Measurements from ENCODE around the gene WIZ. TPM values are rescaled to one million over a fixed set of nuclear protein-coding genes. Genes with fewer than 3 reads are reported as not detected.
"Not testable (repeated sequence)": the region's sequence is repeated elsewhere in the genome, so short reads cannot be mapped to it uniquely, and the experiment has no call there.

Gene WIZ
- total RNA-seq, 2 experiments from 2014 or later = 21.2 to 22.6 TPM

DNA sequence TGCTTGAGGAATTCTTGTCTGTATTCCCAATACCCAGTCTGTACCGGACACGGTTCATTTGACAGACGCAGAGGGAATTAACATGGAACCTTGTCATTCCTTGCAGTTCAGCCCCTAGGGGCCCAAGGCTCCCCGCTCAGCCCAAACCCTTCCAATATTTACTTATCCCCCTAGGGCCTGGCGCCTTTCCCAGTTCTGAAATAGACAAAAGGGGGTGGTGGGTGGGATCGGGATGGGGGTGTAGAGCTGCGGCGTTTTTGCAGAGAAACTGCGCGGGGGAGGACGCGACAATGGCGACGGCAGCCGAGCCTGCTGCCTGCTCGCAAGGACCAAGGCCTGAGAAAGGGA is 31.6 kb downstream of the WIZ start:
- H3K27ac Mint-ChIP-seq = peak overlapping the region; percentile 98
- no peak for ATAC-seq
- intact Hi-C loops (cut with DNase I, micrococcal nuclease) = loop anchor here in 1 of 2 experiments (2.0 to 5.0 kb wide), 2 partner anchors 49 to 86 kb away; partner anchors contain the start of gene BRD4

DNA sequence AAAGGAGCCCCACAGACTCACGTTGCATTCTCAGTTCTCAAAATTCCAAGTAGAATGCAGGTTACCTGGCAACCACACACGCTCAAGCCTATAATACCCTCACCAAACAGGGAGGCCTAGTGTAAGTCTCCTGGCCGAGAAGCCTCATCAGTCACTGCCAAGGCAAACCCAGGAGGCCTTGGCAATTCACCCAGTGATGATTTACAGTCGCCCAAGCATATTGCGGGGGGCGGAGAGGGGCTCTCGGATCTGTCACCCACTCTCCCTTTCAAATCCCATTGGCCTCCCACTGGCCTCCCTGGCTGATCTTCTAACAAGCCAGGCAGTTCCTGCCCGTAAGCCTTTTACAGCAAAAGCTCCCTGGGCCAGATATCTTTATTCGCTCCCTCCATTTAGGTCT is 32.1 kb downstream of the WIZ start:
- ATAC-seq (no peak), DNase-seq (no peak)
- Mint-ChIP-seq H3K27ac (peak overlapping the region; percentile 98), H3K27me3 (no peaks in the 10 kb centered on the region), H3K4me1 (peaks cover 47% of the 10 kb centered on the region), H3K36me3 (ENCODE audit: low read depth) (peaks cover 24% of the 10 kb centered on the region), H3K9me3 (ENCODE audit: low read depth) (no peaks in the 10 kb centered on the region), H3K4me3 (peak overlapping the region; percentile 98)
- ChIA-PET POLR2A (interaction anchor here (1.0 to 3.0 kb wide), 4 partner anchors 12 to 138 kb away, joined by 3 to 33 read pairs (median 16); partner anchors contain the start of gene AKAP8), CTCF (interaction anchor here (1.0 to 5.1 kb wide), 5 partner anchors 17 to 240 kb away, joined by 3 to 72 read pairs (median 10); no protein-coding TSS in a partner anchor)
- intact Hi-C loops (cut with DNase I, micrococcal nuclease) = loop anchor here in 1 of 2 experiments (2.0 to 5.0 kb wide), 2 partner anchors 49 to 85 kb away; partner anchors contain the start of gene BRD4

More for the DNA sequence above, 31.6 kb downstream of the WIZ start:
- ChIA-PET POLR2A (interaction anchor here (0.6 to 3.0 kb wide), 10 partner anchors 11 to 280 kb away, joined by 3 to 33 read pairs (median 4); partner anchors contain the start of gene AKAP8), CTCF (interaction anchor here (1.0 to 5.1 kb wide), 14 partner anchors 9 to 329 kb away, joined by 3 to 72 read pairs (median 10); partner anchors contain the start of gene AKAP8)
- DNase-seq = no peak
- no peaks in the 10 kb centered on the region for H3K9me3 Mint-ChIP-seq (ENCODE audit: low read depth)
- H3K27me3 Mint-ChIP-seq = no peaks in the 10 kb centered on the region
- peaks cover 42% of the 10 kb centered on the region for H3K4me1 Mint-ChIP-seq
- peak overlapping the region; percentile 98 for H3K4me3 Mint-ChIP-seq
- H3K36me3 Mint-ChIP-seq (ENCODE audit: low read depth) = peaks cover 29% of the 10 kb centered on the region

DNA sequence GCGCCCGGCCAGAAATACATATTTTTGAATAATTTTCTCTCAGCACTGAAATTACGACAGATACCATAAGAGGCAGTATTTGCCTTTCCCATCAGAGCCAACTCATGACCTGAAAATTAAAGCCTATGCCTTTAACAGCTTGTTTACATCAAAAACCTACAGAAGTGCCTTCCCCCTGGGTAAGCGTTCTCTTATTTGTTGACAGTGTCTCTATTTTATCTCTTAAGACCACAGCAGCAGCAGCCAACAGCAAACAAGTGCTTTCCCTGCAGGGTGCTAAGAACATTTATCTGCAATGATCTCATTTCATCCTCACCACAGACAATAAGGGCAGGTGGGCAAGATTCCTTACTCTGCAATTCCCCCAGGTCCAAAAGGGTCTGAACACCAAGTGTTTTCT is 36.9 kb downstream of the WIZ start:
- H3K4me3 Mint-ChIP-seq = no peak overlapping the region
- CTCF ChIA-PET = interaction anchor here (1.4 kb wide), 1 partner anchor 143 kb away, joined by 5 read pairs; no protein-coding TSS in a partner anchor
- DNase-seq = no peak
- peaks cover 22% of the 10 kb centered on the region for H3K36me3 Mint-ChIP-seq (ENCODE audit: low read depth)
- peak overlapping the region; percentile 5 for H3K27ac Mint-ChIP-seq
- peaks cover 40% of the 10 kb centered on the region for H3K4me1 Mint-ChIP-seq
- no peaks in the 10 kb centered on the region for H3K9me3 Mint-ChIP-seq (ENCODE audit: low read depth)
- H3K27me3 Mint-ChIP-seq = no peaks in the 10 kb centered on the region
- intact Hi-C loops (cut with DNase I, micrococcal nuclease) = no loop called here
- POLR2A ChIA-PET = no interaction called here
- no peak for ATAC-seq

DNA sequence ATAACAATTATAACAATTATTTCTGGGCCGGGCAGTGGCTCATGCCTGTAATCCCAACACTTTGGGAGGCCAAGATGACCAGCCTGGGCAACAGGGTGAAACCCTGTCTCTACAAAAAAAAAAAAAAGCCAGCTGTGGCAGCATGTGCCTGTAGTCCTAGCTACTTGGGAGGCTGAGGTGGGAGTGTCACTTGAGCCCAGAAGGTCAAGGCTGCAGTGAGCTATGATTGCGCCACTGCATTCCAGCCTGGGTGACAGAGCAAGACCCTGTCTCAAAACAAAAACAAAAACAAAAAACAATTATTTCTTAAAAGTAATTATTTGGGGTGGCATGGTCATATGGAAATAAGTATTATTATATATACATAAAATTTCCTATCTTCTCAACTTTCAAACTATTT is 38.4 kb downstream of the WIZ start:
- ATAC-seq; H3K27me3 Mint-ChIP-seq; DNase-seq; H3K9me3 Mint-ChIP-seq (ENCODE audit: low read depth); intact Hi-C loops (cut with DNase I, micrococcal nuclease); H3K4me3 Mint-ChIP-seq: not testable (repeated sequence)
- CTCF ChIA-PET = interaction anchor here (0.6 to 1.4 kb wide), 4 partner anchors 148 to 643 kb away, joined by 3 to 5 read pairs (median 4); no protein-coding TSS in a partner anchor
- Mint-ChIP-seq H3K27ac (peak overlapping the region; percentile 37), H3K4me1 (peaks cover 31% of the 10 kb centered on the region), H3K36me3 (ENCODE audit: low read depth) (peaks cover 18% of the 10 kb centered on the region)
- POLR2A ChIA-PET = interaction anchor here (0.7 kb wide), 1 partner anchor 14 kb away, joined by 4 read pairs; no protein-coding TSS in a partner anchor

DNA sequence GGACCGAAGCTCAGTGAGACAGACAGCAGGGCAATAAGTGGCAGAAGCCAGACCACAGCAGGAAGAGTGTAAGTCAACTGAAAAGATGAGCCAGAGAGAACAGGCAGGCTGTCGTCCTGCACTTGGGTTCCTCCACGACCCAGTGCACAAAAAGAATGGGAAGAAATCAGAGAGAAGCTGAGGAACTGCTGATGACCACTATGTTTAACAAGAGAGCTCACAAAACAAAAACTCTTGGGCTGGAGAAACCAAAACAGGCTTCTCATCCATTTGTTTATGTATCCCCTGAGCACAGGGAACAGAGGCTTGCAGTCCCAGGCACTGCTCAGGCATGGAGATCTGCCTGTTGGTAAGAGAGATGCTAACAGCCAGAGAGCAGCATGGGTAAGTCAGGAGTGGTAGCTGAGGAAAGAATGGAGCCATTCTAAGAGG is 45.0 kb downstream of the WIZ start:
- peaks cover 21% of the 10 kb centered on the region for H3K36me3 Mint-ChIP-seq (ENCODE audit: low read depth)

DNA sequence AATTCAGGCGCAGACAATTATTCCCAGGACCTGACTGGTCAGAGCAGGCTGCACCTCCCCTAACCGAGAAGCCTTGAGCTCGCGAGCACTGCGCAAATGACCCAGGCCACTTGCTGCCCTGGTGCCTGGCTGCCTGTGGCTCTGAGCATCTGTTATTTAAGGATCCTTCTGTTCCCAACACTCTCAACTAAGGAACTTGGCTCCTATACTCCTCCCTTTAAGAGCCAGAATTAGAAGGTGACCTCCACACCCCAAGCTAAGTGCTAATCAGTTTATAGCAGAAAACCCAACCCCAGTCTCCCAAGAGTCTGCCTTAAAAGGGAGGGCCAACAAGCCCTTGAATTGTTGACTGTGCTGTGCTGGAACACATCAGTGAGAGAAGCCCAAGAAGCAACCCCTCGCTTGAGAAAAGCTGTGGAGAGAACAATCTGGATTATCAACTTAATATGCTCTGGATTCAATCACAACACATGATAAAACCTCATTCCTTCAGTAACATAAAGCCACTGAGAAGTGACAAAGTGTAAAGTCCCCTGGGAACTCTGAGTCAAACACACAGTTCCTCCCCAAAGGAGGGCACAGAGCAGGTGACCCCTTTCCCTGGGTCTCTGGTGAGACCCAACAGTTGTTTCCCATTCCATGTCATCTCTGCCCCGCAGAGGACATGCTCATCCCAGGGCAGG is 45.5 kb downstream of the WIZ start:
- ChIA-PET CTCF (interaction anchor here (1.0 to 1.8 kb wide), 2 partner anchors 10 to 15 kb away, joined by 3 to 5 read pairs; partner anchors contain the start of gene AKAP8L), POLR2A (no interaction called here)
- Mint-ChIP-seq H3K4me3 (no peak overlapping the region), H3K9me3 (ENCODE audit: low read depth) (no peaks in the 10 kb centered on the region), H3K36me3 (ENCODE audit: low read depth) (peaks cover 21% of the 10 kb centered on the region), H3K27me3 (no peaks in the 10 kb centered on the region), H3K27ac (peak overlapping the region; percentile 30), H3K4me1 (peaks cover 22% of the 10 kb centered on the region)
- DNase-seq (no peak), ATAC-seq (no peak)
- intact Hi-C loops (cut with DNase I, micrococcal nuclease) = no loop called here

More for the DNA sequence above, 45.0 kb downstream of the WIZ start:
- H3K27me3 Mint-ChIP-seq = no peaks in the 10 kb centered on the region
- no peak overlapping the region for H3K4me3 Mint-ChIP-seq
- intact Hi-C loops (cut with DNase I, micrococcal nuclease) = no loop called here
- no peaks in the 10 kb centered on the region for H3K9me3 Mint-ChIP-seq (ENCODE audit: low read depth)
- H3K27ac Mint-ChIP-seq = peak overlapping the region; percentile 30
- ChIA-PET CTCF (interaction anchor here (0.9 to 1.8 kb wide), 3 partner anchors 10 to 14 kb away, joined by 3 to 5 read pairs (median 3); partner anchors contain the start of gene AKAP8L), POLR2A (no interaction called here)
- no peak for DNase-seq
- H3K4me1 Mint-ChIP-seq = peaks cover 22% of the 10 kb centered on the region
- ATAC-seq = no peak

DNA sequence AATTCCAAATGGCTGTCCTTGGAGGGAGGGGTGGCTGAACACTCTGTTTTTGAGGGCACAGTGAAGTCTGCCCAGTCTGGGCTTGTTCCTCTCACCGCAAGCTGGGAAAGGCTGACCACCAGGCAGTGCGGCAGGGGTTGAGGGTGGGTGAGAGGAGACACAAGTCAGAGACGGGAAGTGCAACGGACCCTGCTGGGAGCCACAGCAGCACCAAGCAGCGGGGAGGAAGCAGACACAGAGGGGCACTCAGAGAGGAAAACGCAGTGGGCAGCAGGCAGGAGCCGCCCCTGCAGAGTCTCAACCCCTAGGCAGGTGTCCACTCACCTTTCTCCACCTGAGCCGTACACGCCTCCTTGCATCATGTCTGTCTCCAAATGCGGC is 46.6 kb downstream of the WIZ start:
- ATAC-seq (no peak), DNase-seq (no peak)
- intact Hi-C loops (cut with DNase I, micrococcal nuclease) = no loop called here
- Mint-ChIP-seq H3K27ac (no peak overlapping the region), H3K4me3 (no peak overlapping the region), H3K36me3 (ENCODE audit: low read depth) (peaks cover 24% of the 10 kb centered on the region), H3K9me3 (ENCODE audit: low read depth) (no peaks in the 10 kb centered on the region), H3K27me3 (no peaks in the 10 kb centered on the region), H3K4me1 (peaks cover 22% of the 10 kb centered on the region)
- CTCF ChIA-PET = no interaction called here
- POLR2A ChIA-PET = interaction anchor here (1.4 kb wide), 1 partner anchor 16 kb away, joined by 3 read pairs; the partner anchor contains the start of gene AKAP8L

DNA sequence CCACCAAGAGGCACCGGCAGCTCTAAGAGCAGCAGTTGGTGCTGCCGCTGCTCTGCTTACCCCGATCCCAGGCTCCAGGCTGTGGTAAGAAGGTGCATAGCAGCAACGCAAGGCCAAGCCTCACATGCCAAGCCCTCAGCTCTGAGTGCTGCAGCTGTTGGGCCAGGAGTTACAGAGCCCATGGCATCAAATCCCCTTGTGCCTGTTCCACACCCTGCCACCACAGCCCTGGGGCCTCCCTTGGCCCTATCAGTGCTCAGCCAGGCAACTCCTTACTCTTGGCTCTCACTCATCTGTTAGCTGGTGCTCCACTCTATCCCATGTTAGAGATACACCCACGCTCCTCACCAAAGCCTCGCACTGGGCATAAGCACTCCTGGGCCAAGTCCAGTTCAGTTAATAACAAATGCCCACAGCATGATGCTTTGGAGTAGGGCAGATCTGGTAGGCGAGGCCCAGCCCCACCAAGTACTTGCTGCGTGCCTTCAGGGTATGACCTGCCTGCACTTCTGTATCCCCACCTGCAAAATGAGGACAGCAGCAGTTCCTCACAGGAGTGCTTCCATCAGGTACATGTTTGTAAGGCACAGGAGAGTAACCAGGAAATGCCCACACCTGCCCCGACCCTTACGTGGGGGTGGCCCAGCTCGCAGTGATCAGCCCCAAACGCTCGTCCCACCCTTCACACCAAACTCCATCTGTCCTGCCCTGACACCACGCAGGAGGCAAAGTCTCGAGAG is 47.2 kb downstream of the WIZ start:
- no peaks in the 10 kb centered on the region for H3K27me3 Mint-ChIP-seq
- no peaks in the 10 kb centered on the region for H3K9me3 Mint-ChIP-seq (ENCODE audit: low read depth)
- no peak overlapping the region for H3K4me3 Mint-ChIP-seq
- DNase-seq = no peak
- intact Hi-C loops (cut with DNase I, micrococcal nuclease) = no loop called here
- POLR2A ChIA-PET = interaction anchor here (1.4 kb wide), 1 partner anchor 16 kb away, joined by 3 read pairs; the partner anchor contains the start of gene AKAP8L
- H3K4me1 Mint-ChIP-seq = peaks cover 17% of the 10 kb centered on the region
- no peak overlapping the region for H3K27ac Mint-ChIP-seq
- CTCF ChIA-PET = interaction anchor here (0.6 kb wide), 1 partner anchor 23 kb away, joined by 3 read pairs; the partner anchor contains the start of gene AKAP8
- no peak for ATAC-seq
- peaks cover 27% of the 10 kb centered on the region for H3K36me3 Mint-ChIP-seq (ENCODE audit: low read depth)

DNA sequence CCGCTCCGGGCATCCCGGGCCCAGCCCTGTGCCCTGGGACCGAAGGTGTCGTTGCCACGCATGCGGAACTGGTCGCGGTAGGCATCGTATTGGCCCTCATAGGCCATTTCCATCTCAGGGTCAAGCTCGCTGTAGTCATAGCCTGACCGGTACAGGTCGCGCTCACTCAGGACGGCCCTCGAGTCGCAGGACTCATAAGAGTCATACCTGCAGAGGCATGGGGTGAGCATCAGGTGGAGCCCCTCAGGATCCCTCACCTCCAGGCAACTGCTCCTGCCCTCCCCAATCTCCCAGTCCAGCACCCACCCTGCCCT is 48.4 kb downstream of the WIZ start:
- H3K27me3 Mint-ChIP-seq = no peaks in the 10 kb centered on the region
- intact Hi-C loops (cut with DNase I, micrococcal nuclease) = no loop called here
- ChIA-PET CTCF (interaction anchor here (0.5 kb wide), 1 partner anchor 626 kb away, joined by 4 read pairs; no protein-coding TSS in a partner anchor), POLR2A (no interaction called here)
- ATAC-seq (no peak), DNase-seq (no peak)
- no peak overlapping the region for H3K27ac Mint-ChIP-seq
- H3K4me3 Mint-ChIP-seq = no peak overlapping the region
- H3K36me3 Mint-ChIP-seq (ENCODE audit: low read depth) = peaks cover 38% of the 10 kb centered on the region
- H3K9me3 Mint-ChIP-seq (ENCODE audit: low read depth) = no peaks in the 10 kb centered on the region
- peaks cover 17% of the 10 kb centered on the region for H3K4me1 Mint-ChIP-seq

DNA sequence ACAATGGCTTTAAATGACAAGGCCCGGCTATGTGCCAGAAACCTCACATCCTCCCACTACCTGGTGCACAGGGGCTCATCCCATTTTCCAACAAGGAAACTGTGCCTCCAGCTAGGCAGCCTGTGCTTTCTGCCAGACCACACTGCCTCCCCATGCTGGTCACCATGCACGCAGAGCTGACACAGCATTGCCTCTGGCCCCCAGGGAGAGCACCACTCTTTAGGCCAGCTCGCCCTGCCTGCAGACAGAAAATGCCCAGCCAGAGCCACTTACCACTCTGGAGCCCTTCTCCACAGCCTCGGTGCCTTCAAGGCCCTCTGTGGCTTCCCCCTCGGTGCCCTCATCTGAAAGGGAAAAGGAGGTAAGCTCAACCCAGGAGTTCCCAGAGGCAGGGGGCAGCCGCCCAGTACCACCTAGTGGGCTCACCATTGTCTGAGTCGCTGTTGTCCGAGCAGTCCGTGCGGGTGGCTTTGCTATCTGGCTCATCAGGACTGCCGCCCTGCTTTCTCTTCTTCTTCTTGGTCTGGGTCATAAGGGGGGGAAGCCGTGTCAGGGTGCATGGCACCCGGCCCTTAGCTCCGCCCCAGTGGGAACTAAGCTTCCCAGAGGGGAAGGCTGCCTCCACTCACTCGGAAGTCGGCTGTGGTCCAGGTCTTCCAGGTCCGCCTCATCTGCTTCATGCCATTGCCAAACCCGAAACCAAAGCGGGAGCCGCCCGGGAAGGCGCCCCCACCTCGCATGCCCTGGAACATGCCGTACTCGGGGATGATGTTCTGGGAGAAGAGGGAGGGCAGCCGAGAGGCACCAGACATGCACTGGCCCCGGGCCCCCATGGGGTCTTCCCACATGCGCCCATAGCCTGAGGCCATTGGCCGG is 49.0 kb downstream of the WIZ start:
- no peak overlapping the region for H3K27ac Mint-ChIP-seq
- intact Hi-C loops (cut with DNase I, micrococcal nuclease) = no loop called here
- no peak for ATAC-seq
- DNase-seq = no peak
- no peaks in the 10 kb centered on the region for H3K9me3 Mint-ChIP-seq (ENCODE audit: low read depth)
- no peak overlapping the region for H3K4me3 Mint-ChIP-seq
- CTCF ChIA-PET = interaction anchor here (0.5 to 0.7 kb wide), 2 partner anchors 187 to 625 kb away, joined by 3 to 4 read pairs; no protein-coding TSS in a partner anchor
- POLR2A ChIA-PET = no interaction called here
- H3K27me3 Mint-ChIP-seq = no peaks in the 10 kb centered on the region
- H3K4me1 Mint-ChIP-seq = peaks cover 14% of the 10 kb centered on the region
- peaks cover 43% of the 10 kb centered on the region for H3K36me3 Mint-ChIP-seq (ENCODE audit: low read depth)

DNA sequence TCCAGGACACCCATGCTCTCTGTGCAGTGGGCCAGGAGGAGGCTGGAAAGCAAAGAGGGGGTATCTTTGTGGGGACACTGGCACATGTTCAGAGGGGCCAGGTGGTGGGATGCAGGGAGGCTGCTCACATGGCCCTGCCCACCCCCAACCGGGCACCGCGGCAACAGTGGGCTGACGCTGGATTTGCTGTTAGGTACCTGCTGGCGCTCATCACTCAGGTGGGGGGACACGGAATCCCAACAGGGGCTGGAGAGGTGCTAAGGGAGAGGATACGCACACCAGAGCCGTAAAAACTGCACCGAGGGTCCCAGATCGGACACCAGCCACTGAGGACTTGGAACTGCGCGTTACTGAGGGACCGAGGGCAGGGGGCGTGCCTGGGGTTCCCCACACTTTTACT is 50.1 kb downstream of the WIZ start:
- Mint-ChIP-seq H3K4me1 (peaks cover 8% of the 10 kb centered on the region), H3K9me3 (ENCODE audit: low read depth) (no peaks in the 10 kb centered on the region), H3K4me3 (no peak overlapping the region), H3K27me3 (no peaks in the 10 kb centered on the region), H3K36me3 (ENCODE audit: low read depth) (peaks cover 41% of the 10 kb centered on the region), H3K27ac (no peak overlapping the region)
- DNase-seq (no peak), ATAC-seq (no peak)
- CTCF ChIA-PET = no interaction called here
- intact Hi-C loops (cut with DNase I, micrococcal nuclease) = no loop called here
- POLR2A ChIA-PET = no interaction called here
